Lower leg skin (tissue), 4 donors: Measurements from ENCODE around the gene RBL2. TPM values are rescaled to one million over a fixed set of nuclear protein-coding genes. Genes with fewer than 3 reads are reported as not detected.

ENCODE experiments used
- DNase-seq, 2 donors: peaks; one replicate each; pipeline ENCODE4 v3.0.0-alpha.2; 2019; ENCODE audit warnings: low spot score in 2 of 2
- H3K4me3 ChIP-seq: fragments of 200-600 bp; sonication (generic); 2 replicates; pipeline ENCODE4 v1.5.1; 2017; ENCODE audit warnings: mild to moderate bottlenecking, low read depth; ENCODE audit not compliant: poor library complexity, severe bottlenecking
- CTCF ChIP-seq, 3 donors: fragments of 450-650 bp; IDR thresholded peaks; one replicate each; pipeline ENCODE4 v1.5.1; 2016; ENCODE audit warnings: antibody characterized with exemption in 3 of 3, mild to moderate bottlenecking in 3 of 3, moderate library complexity in 2 of 3
- POLR2A ChIP-seq, 2 donors: fragments of 450-650 bp; IDR thresholded peaks; one replicate each; pipeline ENCODE4 v1.6.1; 2016 to 2017; ENCODE audit warnings: antibody characterized with exemption in 2 of 2, mild to moderate bottlenecking in 1 of 2, moderate library complexity in 1 of 2
- WGBS, 2 donors: methylation state at CpG; one replicate each; pipeline ENCODE4 v1.1.5; 2018; 5-methylcytosine and 5-hydroxymethylcytosine counted together
- intact Hi-C: fragments of 100-400 bp; cut with DNase I; formaldehyde crosslinking; loops from one replicate; pipeline ENCODE4 v1.15.0; 2023; ENCODE audit warnings: low total_unique reads
- total RNA-seq, 4 donors: library from RNA; depleted of rRNA; stranded (reverse); fragments of >200 nt; gene quantifications; one replicate each; pipeline ENCODE4 v1.1.0, GENCODE V29; 2016

RBL2 gene
- total RNA-seq, 4 donors from 2014 or later, result 66.7 to 85.7 (median 75.2) TPM

- TF ChIP-seq CTCF (IDR thresholded peaks at IDR 0.05), result no peak
- no peak for TF ChIP-seq POLR2A (IDR thresholded peaks at IDR 0.05)
- no peak overlapping the region for H3K4me3 ChIP-seq
- intact Hi-C loops, result no loop called here
- WGBS, 2 donors, result 97 to 98% methylated on average over 1 of the region's 1 CpG
- no peak for DNase-seq
Observed at GRCh38 chr16:53492503-53492902, 58.2 kb downstream of the RBL2 start.

GRCh38 chr16:53494636-53495035 is 60.4 kb downstream of the RBL2 start:
- TF ChIP-seq POLR2A (IDR thresholded peaks at IDR 0.05) (no peak), CTCF (IDR thresholded peaks at IDR 0.05) (no peak)
- WGBS, 2 donors, result 96 to 97% methylated on average over 6 of the region's 6 CpGs
- intact Hi-C loops, result no loop called here

GRCh38 chr16:53495325-53495724 is 61.1 kb downstream of the RBL2 start:
- H3K4me3 ChIP-seq, result no peak overlapping the region
- intact Hi-C loops, result no loop called here
- no peak for DNase-seq
- TF ChIP-seq POLR2A (IDR thresholded peaks at IDR 0.05), result no peak
- TF ChIP-seq CTCF (IDR thresholded peaks at IDR 0.05), result no peak
- 91 to 93% methylated on average over 4 of the region's 4 CpGs for WGBS, 2 donors

More at GRCh38 chr16:53494636-53495035, 60.4 kb downstream of the RBL2 start:
- no peak overlapping the region for H3K4me3 ChIP-seq
- DNase-seq, result no peak

DNA sequence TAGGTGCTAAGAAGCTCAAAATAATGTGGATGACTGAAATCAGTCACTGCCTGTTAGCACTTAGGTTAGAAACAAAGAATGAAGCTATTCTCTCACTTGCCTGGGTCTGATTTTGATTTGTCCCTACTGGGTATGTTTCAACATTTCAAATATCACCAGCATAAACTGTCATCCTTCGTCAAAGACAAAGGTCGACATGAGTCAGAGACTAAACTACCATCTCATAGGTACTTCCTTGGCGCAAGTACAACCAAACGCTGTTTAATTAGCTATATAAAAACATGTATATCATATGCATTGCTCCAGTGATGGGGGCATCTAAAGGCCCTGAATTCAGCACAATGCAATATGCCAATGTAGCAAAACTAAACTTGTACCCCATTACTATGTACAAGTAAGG is 64.7 kb downstream of the RBL2 start:
- TF ChIP-seq CTCF (IDR thresholded peaks at IDR 0.05) (no peak), POLR2A (IDR thresholded peaks at IDR 0.05) (no peak)
- no peak overlapping the region for H3K4me3 ChIP-seq
- intact Hi-C loops, result no loop called here
- 83 to 86% methylated on average over 4 of the region's 4 CpGs for WGBS, 2 donors
- DNase-seq, result no peak

GRCh38 chr16:53501216-53501859 is 67.1 kb downstream of the RBL2 start:
- intact Hi-C loops, result loop anchor here (10.0 kb wide), 1 partner anchor 447 kb away; the partner anchor contains the start of genes CHD9 and CHD9NB
- 31 to 37% methylated on average over 9 of the region's 9 CpGs for WGBS, 2 donors
- H3K4me3 ChIP-seq, result no peak overlapping the region
- TF ChIP-seq POLR2A (IDR thresholded peaks at IDR 0.05), result no peak
- no peak for TF ChIP-seq CTCF (IDR thresholded peaks at IDR 0.05)
- no peak for DNase-seq
